HG02852 (cell line): ENCODE results near the gene CBFA2T2.
"Not testable (repeated sequence)": the region's sequence is repeated elsewhere in the genome, so short reads cannot be mapped to it uniquely, and the experiment has no call there.

ENCODE experiments used
- ATAC-seq: cut with Tn5 transposase; IDR thresholded peaks from one replicate; pipeline ENCODE4 v1.9.1; 2021; ENCODE audit warnings: mild to moderate bottlenecking, moderate library complexity; ENCODE audit not compliant: unreplicated experiment

CBFA2T2 gene

GRCh38 chr20:33470457-33470856, 19.4 kb upstream of the CBFA2T2 start:
- no peak for ATAC-seq

- ATAC-seq, result no peak
Observed at GRCh38 chr20:33470866-33471265, 19.0 kb upstream of the CBFA2T2 start.

GRCh38 chr20:33472868-33473435, 16.9 kb upstream of the CBFA2T2 start:
- ATAC-seq, result no peak

GRCh38 chr20:33474097-33474873, 15.6 kb upstream of the CBFA2T2 start:
- no peak for ATAC-seq

GRCh38 chr20:33474963-33475362, 14.9 kb upstream of the CBFA2T2 start:
- no peak for ATAC-seq

GRCh38 chr20:33475381-33476152, 14.3 kb upstream of the CBFA2T2 start:
- ATAC-seq, result no peak

GRCh38 chr20:33477386-33478234, 12.3 kb upstream of the CBFA2T2 start:
- ATAC-seq, result no peak

GRCh38 chr20:33480048-33480447, 9.8 kb upstream of the CBFA2T2 start:
- ATAC-seq, result no peak

- no peak for ATAC-seq
Observed at GRCh38 chr20:33481431-33481941, 8.4 kb upstream of the CBFA2T2 start.

- ATAC-seq, result no peak
Observed at GRCh38 chr20:33482581-33482980, 7.3 kb upstream of the CBFA2T2 start.

- ATAC-seq, result not testable (repeated sequence)
Observed at GRCh38 chr20:33483186-33483585, 6.7 kb upstream of the CBFA2T2 start.

- no peak for ATAC-seq
Observed at GRCh38 chr20:33488201-33488600, 1.7 kb upstream of the CBFA2T2 start.

GRCh38 chr20:33488661-33489494, 1.0 kb upstream of the CBFA2T2 start:
- ATAC-seq, result not testable (repeated sequence)

GRCh38 chr20:33489495-33490022, 337 bp upstream of the CBFA2T2 start:
- ATAC-seq, result peak; percentile 94

GRCh38 chr20:33490934-33491656, 1.2 kb downstream of the CBFA2T2 start:
- ATAC-seq, result no peak

- no peak for ATAC-seq
Observed at GRCh38 chr20:33493076-33493766, 3.3 kb downstream of the CBFA2T2 start.

- not testable (repeated sequence) for ATAC-seq
Observed at GRCh38 chr20:33496776-33497175, 6.9 kb downstream of the CBFA2T2 start.

GRCh38 chr20:33499355-33499754, 9.5 kb downstream of the CBFA2T2 start:
- no peak for ATAC-seq
